Epithelial cell of prostate (primary cell): ENCODE measurements around the gene SAPCD1.
"Not testable (repeated sequence)": the region's sequence is repeated elsewhere in the genome, so short reads cannot be mapped to it uniquely, and the experiment has no call there.

Experiments used
- DNase-seq: peaks from one replicate; pipeline ENCODE4 v3.0.0-alpha.2; 2011; ENCODE audit warnings: low read depth, low spot score
- H3K27ac ChIP-seq: fragments of 450-650 bp; 2 replicates; pipeline ENCODE4 v1.5.1; 2017; ENCODE audit warnings: mild to moderate bottlenecking

Gene SAPCD1

DNA sequence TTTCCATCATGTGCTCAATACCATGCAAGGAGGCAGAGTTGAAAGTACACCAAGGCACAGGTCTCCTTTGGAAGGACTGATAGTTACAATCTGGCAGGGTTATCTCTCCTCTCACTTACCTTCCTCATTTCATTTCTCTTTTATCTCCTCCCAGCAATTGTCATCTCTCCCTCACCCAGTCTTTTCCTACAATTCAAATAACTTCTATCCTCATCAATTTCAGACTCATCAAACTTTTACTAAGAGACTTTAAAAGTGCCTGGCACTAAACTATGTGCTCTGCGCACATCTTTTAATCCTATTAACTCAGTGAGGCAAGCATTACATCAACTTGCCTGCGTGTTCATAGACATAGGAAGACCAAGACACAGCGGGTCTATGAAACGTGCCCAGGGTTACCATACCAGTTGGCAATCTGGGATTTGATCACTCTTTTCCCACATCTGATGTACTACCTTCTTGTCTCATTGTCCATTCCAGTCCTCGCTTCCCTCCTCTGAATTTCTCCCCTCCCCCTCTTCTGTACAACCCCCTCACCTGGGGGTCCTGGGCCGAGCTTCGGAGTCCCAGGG is 31.9 kb downstream of the SAPCD1 start:
- no peak for DNase-seq
- H3K27ac ChIP-seq: peak overlapping the region; percentile 94

DNA sequence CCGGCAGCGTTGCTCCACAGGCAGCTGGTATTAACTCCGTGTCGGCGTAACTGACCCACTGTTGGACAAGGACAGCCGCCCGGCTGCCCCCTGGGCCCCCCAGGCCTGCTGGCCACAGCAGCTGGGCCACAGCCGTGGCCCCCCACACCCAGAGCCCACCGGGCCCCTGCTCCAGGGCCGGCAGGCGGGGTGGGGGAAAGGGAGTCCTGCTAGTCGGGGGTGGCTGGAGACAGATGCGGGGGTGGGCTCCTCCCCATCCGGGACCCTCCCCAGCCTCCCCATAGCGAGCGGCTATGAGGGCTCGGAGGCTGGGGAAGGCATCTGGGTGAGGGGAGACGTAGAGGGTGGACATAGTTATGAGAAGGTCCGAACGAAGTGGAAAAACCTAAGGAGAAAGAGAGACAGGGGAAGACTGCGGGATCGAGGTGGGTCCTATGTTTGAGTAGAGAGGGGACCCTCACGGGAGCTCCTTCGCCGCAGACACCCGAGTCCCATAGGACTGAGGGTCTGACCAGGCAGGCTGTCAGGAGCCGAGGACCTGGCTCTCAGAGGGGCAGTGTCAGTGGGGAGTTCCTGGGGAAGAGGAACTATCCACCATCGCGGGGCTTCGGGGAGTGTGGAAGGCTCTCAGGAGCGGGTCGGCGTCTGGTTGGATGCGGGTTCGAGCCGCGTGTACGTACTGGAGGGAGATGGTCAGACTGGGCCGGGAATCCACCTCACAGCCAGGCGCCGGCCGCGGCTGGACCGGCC is 32.6 kb downstream of the SAPCD1 start:
- no peak for DNase-seq
- peak overlapping the region; percentile 94 for H3K27ac ChIP-seq

DNA sequence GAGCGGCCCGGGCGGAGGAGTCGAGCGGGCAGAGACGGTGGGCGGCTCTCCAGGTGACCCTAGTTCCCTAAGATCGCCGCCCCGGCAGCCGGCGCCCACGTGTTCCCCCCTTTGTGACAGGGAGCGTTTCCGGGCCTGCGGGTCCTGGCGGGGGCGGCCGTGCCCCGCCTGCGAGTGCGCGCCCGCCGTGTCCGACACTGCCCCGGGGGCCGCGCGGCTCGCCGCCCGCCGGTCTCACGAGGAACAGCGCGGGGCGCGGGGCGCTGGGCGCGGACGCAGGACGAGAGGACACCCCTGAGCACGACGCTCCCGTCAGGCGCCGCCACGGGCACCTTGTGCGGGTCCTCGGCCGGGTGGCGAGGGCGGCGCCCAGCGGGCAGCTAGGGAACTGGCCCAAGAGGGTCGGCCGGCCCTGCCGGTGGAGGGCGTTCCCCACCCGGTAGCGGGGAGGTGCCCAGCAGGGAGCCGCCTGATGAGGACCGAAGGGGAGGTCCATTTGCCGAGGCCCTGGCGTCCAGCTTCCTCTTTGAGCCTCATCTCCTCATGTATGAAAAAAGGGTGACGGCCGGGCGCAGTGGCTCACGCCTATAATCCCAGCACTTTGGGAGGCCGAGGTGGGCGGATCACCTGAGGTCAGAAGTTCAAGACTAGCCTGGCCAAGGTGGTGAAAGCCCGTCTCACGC is 33.3 kb downstream of the SAPCD1 start, which contains the start of gene VARS1:
TSS of gene VARS1 (minus strand) at position 137 of the 683 bp plus-strand sequence. CDS start 535 bp downstream, outside the sequence.
- peak within 1 kb of the TSS; percentile 94 for H3K27ac ChIP-seq
- peak; percentile 52 for DNase-seq

DNA sequence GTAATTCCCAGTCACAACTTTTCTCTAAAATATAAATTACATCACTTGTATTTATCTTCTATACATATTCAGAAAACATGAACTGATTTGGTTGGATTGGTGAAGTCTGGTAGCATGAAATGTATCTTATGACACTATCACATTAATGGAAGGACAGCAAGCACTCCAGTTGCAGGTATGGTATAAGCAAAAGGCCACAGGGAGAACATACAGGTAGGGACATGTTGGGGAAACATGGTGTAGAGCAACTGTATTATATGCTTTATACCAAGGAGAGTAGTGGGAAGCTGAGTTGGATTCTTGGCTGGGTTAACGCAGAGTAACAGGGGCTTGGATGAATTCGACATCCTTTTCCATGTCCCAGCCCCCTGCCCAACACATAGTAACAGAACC is 34.5 kb downstream of the SAPCD1 start:
- DNase-seq: no peak
- peak overlapping the region; percentile 94 for H3K27ac ChIP-seq

DNA sequence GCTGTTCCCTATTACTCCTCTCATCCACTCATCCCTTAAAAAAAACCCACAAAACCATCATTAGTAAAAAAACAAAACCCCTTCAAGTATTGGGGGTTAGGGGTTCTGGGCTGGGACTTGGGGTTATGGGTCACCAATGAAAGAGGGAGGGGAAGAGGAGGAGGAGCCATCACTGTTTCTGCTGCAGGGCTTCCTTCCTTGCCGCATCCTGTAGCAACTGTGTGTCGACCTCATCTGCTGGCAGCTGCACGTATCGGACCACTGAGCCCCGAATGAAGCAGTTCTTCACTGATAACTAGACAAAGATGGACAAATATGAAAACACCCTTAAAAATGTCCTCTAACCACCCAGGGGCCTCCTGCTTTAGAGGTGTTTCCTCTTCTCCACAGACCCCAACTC is 35.1 kb downstream of the SAPCD1 start:
- peak overlapping the region; percentile 94 for H3K27ac ChIP-seq
- no peak for DNase-seq

DNA sequence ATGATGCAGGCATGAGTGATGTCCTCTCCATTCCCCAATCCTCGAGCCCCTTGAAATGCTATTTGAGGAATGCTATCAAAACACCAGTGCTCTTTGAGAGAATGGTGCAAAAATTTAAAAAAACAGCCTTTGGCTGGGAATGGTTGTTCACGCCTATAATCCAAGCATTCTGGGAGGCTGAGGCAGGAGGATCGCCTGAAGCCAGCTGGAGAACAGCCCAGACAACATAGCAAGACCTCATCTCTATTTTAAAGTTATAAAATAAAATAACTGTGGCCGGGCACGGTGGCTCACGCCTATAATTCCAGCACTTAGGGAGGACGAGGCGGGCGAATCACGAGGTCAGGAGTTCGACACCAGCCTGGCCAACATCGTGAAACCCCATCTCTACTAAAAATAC is 37.3 kb downstream of the SAPCD1 start:
- no peak for DNase-seq
- H3K27ac ChIP-seq: no peak overlapping the region

DNA sequence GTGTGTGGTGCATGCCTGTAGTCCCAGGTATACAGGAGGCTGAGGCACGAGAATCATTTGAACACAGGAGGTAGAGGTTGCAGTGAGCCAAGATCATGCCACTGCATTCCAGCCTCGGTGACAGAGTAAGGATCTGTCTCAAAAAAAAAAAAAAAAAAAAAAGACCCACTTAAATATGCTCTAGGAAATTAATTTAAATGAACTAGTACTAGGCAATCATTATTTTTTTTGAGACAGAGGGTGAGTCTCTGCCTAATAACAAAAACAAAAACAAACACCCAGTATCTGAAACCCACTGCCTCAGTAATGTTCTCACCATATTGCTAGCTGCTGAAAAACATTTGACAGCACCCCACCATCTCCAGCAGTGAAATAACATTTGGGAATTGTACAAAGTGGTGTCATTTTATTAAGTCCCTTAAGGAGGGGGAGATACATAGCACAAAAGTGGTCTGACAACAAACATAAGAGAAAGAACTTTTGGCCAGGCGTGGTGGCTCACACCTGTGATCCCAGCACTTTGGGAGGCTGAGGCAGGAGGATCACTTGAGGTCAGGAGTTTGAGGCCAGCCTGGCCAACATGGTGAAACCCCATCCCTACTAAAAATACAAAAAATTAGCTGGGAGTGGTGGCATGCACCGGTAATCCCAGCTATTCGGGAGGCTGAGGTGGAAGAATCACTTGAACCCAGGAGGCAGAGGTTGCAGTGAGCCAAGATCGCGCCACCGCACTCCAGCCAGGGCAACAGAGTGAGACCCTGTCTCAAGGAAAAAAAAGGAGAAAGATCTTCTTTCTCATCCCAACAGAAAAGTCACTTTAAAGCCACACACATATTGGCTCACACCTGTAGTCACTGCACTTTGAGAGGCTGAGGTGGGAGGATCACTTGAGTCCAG is 38.8 kb downstream of the SAPCD1 start:
- not testable (repeated sequence) for H3K27ac ChIP-seq, DNase-seq

DNA sequence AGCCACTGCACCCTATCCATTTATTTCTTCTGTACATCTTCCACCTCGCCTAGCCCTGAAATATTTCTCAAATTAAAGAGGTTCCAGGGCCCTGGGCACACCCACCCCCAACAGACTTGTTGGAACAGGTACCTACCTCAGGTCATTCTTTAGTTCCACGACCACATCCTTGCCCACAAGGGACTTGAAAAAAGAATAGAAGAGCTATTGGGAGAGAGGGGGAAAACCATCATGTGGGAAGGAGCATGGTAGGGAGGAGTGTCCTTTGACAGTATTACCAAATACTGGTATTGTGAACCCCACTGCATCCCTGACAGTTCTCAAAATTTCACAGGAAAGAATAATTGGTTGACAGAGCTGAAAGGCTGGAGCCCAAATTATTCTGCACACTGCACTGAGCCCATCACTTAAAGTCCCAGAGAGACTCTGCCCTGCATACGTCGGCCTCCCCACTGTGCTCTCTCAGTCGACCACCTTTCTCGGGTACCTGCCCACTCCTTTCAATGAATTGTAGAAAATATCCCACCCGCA is 43.5 kb downstream of the SAPCD1 start:
- H3K27ac ChIP-seq: peak overlapping the region; percentile 70
- DNase-seq: no peak

DNA sequence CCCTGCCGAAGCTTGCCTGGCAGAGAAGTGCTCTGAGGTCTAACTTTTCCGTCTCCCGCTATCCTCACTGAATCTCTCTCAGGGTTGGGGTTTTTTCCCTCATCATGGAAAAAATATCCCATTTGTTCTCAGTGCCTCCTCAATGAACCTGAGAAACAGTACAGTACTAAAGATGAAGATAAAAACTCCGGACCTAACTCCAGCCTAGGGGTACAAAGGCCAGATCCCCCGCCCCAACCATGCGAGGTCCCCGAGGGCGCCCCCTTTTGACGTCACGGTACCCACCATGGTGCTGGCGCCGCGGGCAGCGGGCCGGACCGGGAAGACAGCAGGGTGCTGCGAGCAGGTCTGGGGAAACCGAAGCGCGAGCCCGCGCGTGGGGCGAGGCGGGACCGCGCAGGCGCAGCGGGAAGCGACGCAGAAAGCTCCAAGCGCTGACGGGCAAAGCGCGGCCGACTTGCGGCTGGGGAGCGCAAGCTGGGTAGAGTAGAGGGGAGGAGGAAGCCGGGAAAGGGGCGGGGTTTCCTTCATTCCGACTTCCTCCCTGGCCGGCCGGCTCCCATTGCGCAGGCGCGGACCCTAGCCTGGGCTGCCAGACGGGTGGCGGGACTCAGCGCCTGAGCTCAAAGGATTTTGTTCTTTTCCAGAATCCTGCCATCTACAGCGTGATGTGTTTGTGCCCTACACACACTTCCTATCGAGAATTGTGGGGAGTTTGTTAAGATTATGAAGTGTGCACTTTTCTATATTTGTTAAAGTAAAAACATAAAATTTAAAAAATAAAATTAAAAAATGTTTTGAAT is 44.2 kb downstream of the SAPCD1 start, which contains the start of gene LSM2:
TSS of gene LSM2 (minus strand) at position 497 of the 803 bp plus-strand sequence. CDS start at position 288, 209 bp downstream.
- peak within 1 kb of the TSS; percentile 70 for H3K27ac ChIP-seq
- DNase-seq: no peak

DNA sequence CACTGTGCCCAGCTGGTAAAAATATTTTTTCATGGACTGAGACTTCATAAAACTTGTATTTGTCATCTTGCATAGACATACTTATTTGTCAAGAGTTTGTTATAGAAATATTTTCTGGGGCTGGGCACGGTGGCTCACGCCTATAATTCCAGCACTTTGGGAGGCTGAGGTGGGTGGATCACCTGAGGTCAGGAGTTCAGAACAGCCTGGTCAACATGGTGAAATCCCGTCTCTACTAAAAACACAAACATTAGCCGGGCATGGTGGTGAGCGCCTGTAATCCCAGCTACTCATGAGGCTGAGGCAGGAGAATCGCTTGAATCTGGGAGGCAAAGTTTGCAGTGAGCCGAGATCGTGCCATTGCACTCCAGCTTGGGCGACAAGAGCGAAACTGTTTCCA is 46.1 kb downstream of the SAPCD1 start:
- H3K27ac ChIP-seq, DNase-seq: not testable (repeated sequence)

DNA sequence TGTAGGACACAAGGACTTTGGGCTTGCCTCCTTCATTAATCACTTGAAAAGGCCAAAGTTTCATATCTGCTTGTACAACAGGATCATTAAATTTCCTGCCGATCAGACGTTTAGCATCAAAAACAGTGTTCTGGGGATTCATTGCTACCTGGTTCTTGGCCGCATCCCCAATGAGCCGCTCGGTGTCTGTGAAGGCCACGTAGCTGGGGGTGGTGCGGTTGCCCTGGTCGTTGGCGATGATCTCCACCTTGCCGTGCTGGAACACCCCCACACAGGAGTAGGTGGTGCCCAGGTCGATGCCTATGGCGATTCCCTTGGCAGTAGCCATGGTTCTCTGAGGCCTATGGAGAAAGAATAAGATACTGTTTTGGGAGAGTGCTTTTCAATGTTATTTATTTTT is 49.2 kb downstream of the SAPCD1 start:
- DNase-seq: no peak

DNA sequence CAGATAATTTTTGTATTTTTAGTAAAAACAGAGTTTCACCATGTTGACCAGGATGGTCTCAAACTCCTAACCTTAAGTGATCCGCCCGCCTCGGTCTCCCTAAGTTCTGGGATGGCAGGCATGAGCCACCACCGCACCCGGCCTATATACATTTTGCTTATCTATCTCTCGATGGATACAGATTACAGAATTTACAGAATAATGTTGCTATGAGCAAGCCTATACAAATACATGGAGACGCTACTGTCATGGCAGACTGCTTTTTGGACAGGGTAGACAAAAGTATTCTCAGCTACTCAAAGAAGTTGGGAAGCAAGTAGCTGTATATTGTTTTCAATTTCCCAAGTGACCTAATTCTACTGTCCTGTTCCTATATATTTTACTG is 51.0 kb downstream of the SAPCD1 start:
- no peak for DNase-seq
- H3K27ac ChIP-seq: peak overlapping the region; percentile 90

More for the DNA sequence above, 49.2 kb downstream of the SAPCD1 start:
- H3K27ac ChIP-seq: no peak overlapping the region
